GM23338 (cell line): ENCODE data around the gene SH3RF3. TPM values are rescaled to one million over a fixed set of nuclear protein-coding genes. Genes with fewer than 3 reads are reported as not detected.

ENCODE experiments used
- ATAC-seq: fragments of 200-7000 bp; cut with Tn5 transposase; 3 replicates; pipeline ENCODE4 v1.9.1; 2020
- DNase-seq: peaks from one replicate; pipeline ENCODE4 v3.0.0-alpha.2; 2015; ENCODE audit warnings: low spot score
- H2AFZ ChIP-seq: fragments of 200-600 bp; sonication (generic); 2 replicates; pipeline ENCODE4 v1.8.0; 2016; ENCODE audit warnings: antibody characterized with exemption, mild to moderate bottlenecking, moderate library complexity
- H3F3A ChIP-seq: fragments of 200-600 bp; sonication (generic); replicated peaks from 2 replicates; pipeline ENCODE4 v1.8.0; 2017; ENCODE audit warnings: antibody characterized with exemption, mixed run types, low read depth
- H3K27ac ChIP-seq: fragments of 200-600 bp; sonication (generic); 2 replicates; pipeline ENCODE4 v1.6.1; 2016; ENCODE audit warnings: low read depth
- H3K27me3 ChIP-seq: fragments of 200-600 bp; sonication (generic); 2 replicates; pipeline ENCODE4 v1.8.0; 2016; ENCODE audit warnings: mild to moderate bottlenecking, mixed run types, moderate library complexity; ENCODE audit not compliant: insufficient read depth
- H3K36me3 ChIP-seq: fragments of 200-600 bp; sonication (generic); 2 replicates; pipeline ENCODE4 v1.8.0; 2016; ENCODE audit warnings: mild to moderate bottlenecking; ENCODE audit not compliant: insufficient read depth
- H3K4me1 ChIP-seq: fragments of 200-600 bp; sonication (generic); 2 replicates; pipeline ENCODE4 v1.8.0; 2016; ENCODE audit warnings: mild to moderate bottlenecking, moderate library complexity; ENCODE audit not compliant: insufficient read depth
- H3K4me2 ChIP-seq: fragments of 200-600 bp; sonication (generic); 2 replicates; pipeline ENCODE4 v1.7.1; 2017; ENCODE audit warnings: mixed run types
- H3K4me3 ChIP-seq: fragments of 200-600 bp; sonication (generic); 2 replicates; pipeline ENCODE4 v1.6.1; 2016; ENCODE audit warnings: mixed run types
- H3K79me2 ChIP-seq: fragments of 200-600 bp; sonication (generic); replicated peaks from 2 replicates; pipeline ENCODE4 v1.8.0; 2017; ENCODE audit warnings: mild to moderate bottlenecking; ENCODE audit not compliant: insufficient read depth
- H3K9me2 ChIP-seq: fragments of 200-600 bp; sonication (generic); 2 replicates; pipeline ENCODE4 v1.8.0; 2017; ENCODE audit not compliant: insufficient read depth
- H4K20me1 ChIP-seq: fragments of 200-600 bp; sonication (generic); replicated peaks from 2 replicates; pipeline ENCODE4 v1.8.0; 2017; ENCODE audit warnings: mild to moderate bottlenecking; ENCODE audit not compliant: insufficient read depth
- H3K27ac Mint-ChIP-seq: 2 replicates; pipeline ENCODE4 v1.8.0; 2020; ENCODE audit warnings: inconsistent platforms, mild to moderate bottlenecking, moderate library complexity, mixed read lengths
- H3K27me3 Mint-ChIP-seq: 3 replicates; pipeline ENCODE4 v1.8.0; 2022; ENCODE audit warnings: low read depth, mild to moderate bottlenecking, moderate library complexity, mixed read lengths, inconsistent platforms; ENCODE audit not compliant: insufficient read depth, poor library complexity
- H3K36me3 Mint-ChIP-seq: 3 replicates; pipeline ENCODE4 v1.8.0; 2021; ENCODE audit warnings: low read depth, mild to moderate bottlenecking, inconsistent platforms, moderate library complexity, mixed read lengths
- H3K4me1 Mint-ChIP-seq: 3 replicates; pipeline ENCODE4 v1.8.0; 2020; ENCODE audit warnings: mild to moderate bottlenecking, inconsistent platforms, mixed read lengths
- H3K4me3 Mint-ChIP-seq: 3 replicates; pipeline ENCODE4 v1.8.0; 2021; ENCODE audit warnings: moderate library complexity, mild to moderate bottlenecking, inconsistent platforms, mixed read lengths
- H3K9me3 Mint-ChIP-seq: 3 replicates; pipeline ENCODE4 v1.8.0; 2020; ENCODE audit warnings: moderate library complexity, mild to moderate bottlenecking, inconsistent platforms, mixed read lengths
- CREB1 ChIP-seq: fragments of 250-450 bp; sonication (Bioruptor Pico); IDR thresholded peaks from 2 replicates; pipeline ENCODE4 v1.5.0; 2020; ENCODE audit warnings: low read depth, mild to moderate bottlenecking, moderate library complexity
- ETS1 ChIP-seq: IDR thresholded peaks from 2 replicates; pipeline ENCODE4 v1.6.1; 2016; ENCODE audit warnings: antibody characterized with exemption
- EZH2 ChIP-seq: fragments of 200-600 bp; sonication (generic); IDR thresholded peaks from one replicate; pipeline ENCODE4 v1.8.0; 2017; ENCODE audit warnings: antibody characterized with exemption, mild to moderate bottlenecking, low read depth; ENCODE audit not compliant: unreplicated experiment
- EZH2phosphoT487 ChIP-seq: fragments of 200-600 bp; sonication (generic); IDR thresholded peaks from one replicate; pipeline ENCODE4 v1.8.1; 2018; ENCODE audit warnings: antibody characterized with exemption; ENCODE audit not compliant: unreplicated experiment
- JUNB ChIP-seq: IDR thresholded peaks from one replicate; pipeline ENCODE4 v1.6.1; 2016; ENCODE audit warnings: antibody characterized with exemption; ENCODE audit not compliant: unreplicated experiment
- NANOG ChIP-seq: IDR thresholded peaks from 2 replicates; pipeline ENCODE4 v1.6.1; 2016; ENCODE audit warnings: antibody characterized with exemption, borderline replicate concordance
- POLR2AphosphoS5 ChIP-seq: IDR thresholded peaks from 2 replicates; pipeline ENCODE4 v1.6.1; 2016; ENCODE audit warnings: antibody characterized with exemption, low read depth
- REST ChIP-seq: IDR thresholded peaks from one replicate; pipeline ENCODE4 v1.6.1; 2018; ENCODE audit warnings: antibody characterized with exemption; ENCODE audit not compliant: unreplicated experiment
- STAT1 ChIP-seq: IDR thresholded peaks from one replicate; pipeline ENCODE4 v1.6.1; 2016; ENCODE audit warnings: antibody characterized with exemption; ENCODE audit not compliant: unreplicated experiment
- ZNF114 ChIP-seq: fragments of 250-450 bp; sonication (Bioruptor Pico); IDR thresholded peaks from 2 replicates; pipeline ENCODE4 v1.5.0; 2020; ENCODE audit warnings: mild to moderate bottlenecking, moderate library complexity
- ZNF331 ChIP-seq: fragments of 250-450 bp; sonication (Bioruptor Pico); IDR thresholded peaks from 2 replicates; pipeline ENCODE4 v1.5.0; 2020; ENCODE audit warnings: low read depth, mild to moderate bottlenecking, moderate library complexity
- ZNF462 ChIP-seq: fragments of 250-450 bp; sonication (Bioruptor Pico); IDR thresholded peaks from 2 replicates; pipeline ENCODE4 v1.5.0; 2020; ENCODE audit warnings: mild to moderate bottlenecking, moderate library complexity
- polyA plus RNA-seq: library from polyadenylated mRNA; unstranded; fragments of >200 nt; fragmentation: Nextera tagmentation; extraction: Ambion mirVana; gene quantifications from 2 replicates; pipeline ENCODE4 v1.2.1, GENCODE V29; 2016
- total RNA-seq: library from RNA; depleted of rRNA; stranded (reverse); fragments of >200 nt; shearing (Covaris generic); gene quantifications from 2 replicates; pipeline ENCODE4 v1.2.3, GENCODE V29; 2014
- TF ChIP-seq, protein P1 (sequence below), 2 experiments: fragments of 200-600 bp in 1 of 2; sonication (generic) in 1 of 2; conservative IDR thresholded peaks; 2 replicates each; pipeline versions ENCODE4 v1.5.1 to v1.6.1; 2016 to 2017; ENCODE audit warnings: antibody characterized with exemption in 2 of 2, low read depth in 2 of 2, mild to moderate bottlenecking in 2 of 2, moderate library complexity in 1 of 2

SH3RF3 gene
- total and polyA plus RNA-seq, 2 experiments from 2014 or later = 0.11 to 0.63 TPM

GRCh38 chr2:109372171-109372568 is 243.2 kb downstream of the SH3RF3 start:
- H3K4me3 Mint-ChIP-seq = no peak overlapping the region
- Histone ChIP-seq H4K20me1 (no peaks in the 10 kb centered on the region), H3F3A (no peaks in the 10 kb centered on the region)

More at GRCh38 chr2:109372171-109372568, 243.2 kb downstream of the SH3RF3 start:
- Histone ChIP-seq H2AFZ (no peak overlapping the region), H3K4me3 (no peak overlapping the region), H3K9me2 (no peaks in the 10 kb centered on the region), H3K27me3 (no peaks in the 10 kb centered on the region), H3K27ac (no peak overlapping the region), H3K4me2 (no peak overlapping the region), H3K4me1 (no peaks in the 10 kb centered on the region), H3K36me3 (no peaks in the 10 kb centered on the region), H3K79me2 (no peaks in the 10 kb centered on the region)
- Mint-ChIP-seq H3K9me3 (no peaks in the 10 kb centered on the region), H3K27me3 (peaks cover 6% of the 10 kb centered on the region), H3K27ac (no peak overlapping the region), H3K36me3 (no peaks in the 10 kb centered on the region; the same call in 2 of the 3 replicates), H3K4me1 (no peaks in the 10 kb centered on the region; the same call in 2 of the 3 replicates)
- ATAC-seq (no peak), DNase-seq (no peak)
- TF ChIP-seq POLR2AphosphoS5 (no peak), JUNB (no peak), ZNF331 (CRISPR knock-in tag) (no peak), EZH2phosphoT487 (no peak), STAT1 (no peak), EZH2 (no peak), NANOG (no peak), CREB1 (CRISPR knock-in tag) (no peak), ZNF114 (CRISPR knock-in tag) (no peak), ETS1 (no peak), ZNF462 (no peak), REST (no peak)
- TF ChIP-seq, protein P1, sequence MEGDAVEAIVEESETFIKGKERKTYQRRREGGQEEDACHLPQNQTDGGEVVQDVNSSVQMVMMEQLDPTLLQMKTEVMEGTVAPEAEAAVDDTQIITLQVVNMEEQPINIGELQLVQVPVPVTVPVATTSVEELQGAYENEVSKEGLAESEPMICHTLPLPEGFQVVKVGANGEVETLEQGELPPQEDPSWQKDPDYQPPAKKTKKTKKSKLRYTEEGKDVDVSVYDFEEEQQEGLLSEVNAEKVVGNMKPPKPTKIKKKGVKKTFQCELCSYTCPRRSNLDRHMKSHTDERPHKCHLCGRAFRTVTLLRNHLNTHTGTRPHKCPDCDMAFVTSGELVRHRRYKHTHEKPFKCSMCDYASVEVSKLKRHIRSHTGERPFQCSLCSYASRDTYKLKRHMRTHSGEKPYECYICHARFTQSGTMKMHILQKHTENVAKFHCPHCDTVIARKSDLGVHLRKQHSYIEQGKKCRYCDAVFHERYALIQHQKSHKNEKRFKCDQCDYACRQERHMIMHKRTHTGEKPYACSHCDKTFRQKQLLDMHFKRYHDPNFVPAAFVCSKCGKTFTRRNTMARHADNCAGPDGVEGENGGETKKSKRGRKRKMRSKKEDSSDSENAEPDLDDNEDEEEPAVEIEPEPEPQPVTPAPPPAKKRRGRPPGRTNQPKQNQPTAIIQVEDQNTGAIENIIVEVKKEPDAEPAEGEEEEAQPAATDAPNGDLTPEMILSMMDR (conservative IDR thresholded peaks at IDR 0.05; ENCODE audit: low read depth in 2 of 2) = no peak
